ENCODE data around the gene BMP5.

GRCh38 chr6:55853008-55854001 lies 22.1 kb downstream of the BMP5 start:
- no peak for TF ChIP-seq CTCF (conservative IDR thresholded peaks at IDR 0.05; ENCODE audit: low read length)
- TF ChIP-seq EZH2phosphoT487 (IDR thresholded peaks at IDR 0.05; ENCODE audit: borderline replicate concordance), result no peak
